GM11168 (cell line): Measurements from ENCODE around the gene DTX1.

Source experiments
- in situ Hi-C: fragments of 300-500 bp; cut with MboI; formaldehyde crosslinking; loops from one replicate; pipeline ENCODE4 v1.12.0; 2022; ENCODE audit warnings: low sequenced_read_pairs; ENCODE audit not compliant: unreplicated experiment

The DTX1 gene

GRCh38 chr12:113056631-113057488 is at the start of gene DTX1:
TSS of gene DTX1 (plus strand) at chr12:113056730. CDS start at chr12:113058193, 1,463 bp downstream.
- in situ Hi-C loops: loop anchor here (5.0 kb wide), 1 partner anchor 40 kb away; no protein-coding TSS in a partner anchor

DNA sequence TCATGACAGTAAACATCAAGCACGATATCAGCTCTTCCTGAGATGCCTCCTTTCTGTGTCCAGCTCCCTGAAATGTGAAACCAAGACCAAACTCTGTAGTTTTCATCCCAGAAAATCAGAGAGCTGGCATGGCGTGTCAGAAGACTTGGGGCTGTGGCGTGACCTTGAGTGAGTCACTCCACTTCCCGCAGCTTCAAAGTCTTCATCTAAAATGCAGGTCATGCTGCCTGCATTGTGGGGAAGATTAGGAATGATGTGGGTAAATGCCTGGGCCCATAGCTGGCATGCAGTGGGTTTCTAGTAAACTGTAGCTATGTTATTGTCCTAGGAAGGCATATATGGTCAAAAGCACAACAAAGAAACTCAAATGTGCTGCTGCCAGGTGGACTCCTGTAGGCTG is 49.4 kb upstream of the DTX1 start:
- in situ Hi-C loops: no loop called here

DNA sequence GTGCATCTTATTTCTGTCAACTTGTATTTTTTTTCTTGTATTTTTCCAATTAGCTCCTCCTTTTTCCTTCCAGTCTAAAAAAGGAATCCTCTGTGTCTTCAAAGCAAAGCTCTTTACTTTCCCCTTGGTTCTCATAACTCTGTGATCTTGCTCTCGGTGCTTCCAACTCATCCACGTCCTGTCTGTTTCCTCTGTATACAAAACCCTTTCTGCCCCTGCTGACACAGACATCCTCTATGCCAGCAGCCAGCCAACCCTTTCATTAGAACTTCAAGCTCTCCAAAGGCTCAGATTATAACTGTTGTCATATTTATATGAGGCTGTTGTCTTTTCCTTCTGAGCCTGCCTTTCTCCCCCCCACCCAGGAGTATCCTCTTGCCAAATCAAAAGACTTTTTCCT is 45.8 kb upstream of the DTX1 start:
- in situ Hi-C loops: no loop called here

DNA sequence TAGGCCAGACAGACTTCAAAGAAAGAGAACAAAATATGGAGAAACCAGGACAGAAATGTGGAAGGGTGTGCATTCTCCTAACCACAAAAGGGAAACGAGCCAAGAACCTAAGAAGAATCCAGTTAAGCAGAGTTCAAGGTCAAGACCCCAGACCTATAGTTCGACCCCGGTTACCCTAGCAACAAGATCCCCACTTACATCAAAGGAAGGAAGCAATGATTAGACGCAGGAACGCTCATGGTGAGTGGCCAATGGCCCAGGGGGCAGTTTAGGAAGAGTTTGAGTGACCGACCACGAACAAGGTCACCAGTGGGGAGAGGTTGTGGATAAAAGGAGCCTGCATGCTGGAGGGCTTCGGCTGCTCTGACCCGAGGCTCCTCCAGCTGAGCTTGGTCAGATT is 42.0 kb upstream of the DTX1 start:
- in situ Hi-C loops: no loop called here

DNA sequence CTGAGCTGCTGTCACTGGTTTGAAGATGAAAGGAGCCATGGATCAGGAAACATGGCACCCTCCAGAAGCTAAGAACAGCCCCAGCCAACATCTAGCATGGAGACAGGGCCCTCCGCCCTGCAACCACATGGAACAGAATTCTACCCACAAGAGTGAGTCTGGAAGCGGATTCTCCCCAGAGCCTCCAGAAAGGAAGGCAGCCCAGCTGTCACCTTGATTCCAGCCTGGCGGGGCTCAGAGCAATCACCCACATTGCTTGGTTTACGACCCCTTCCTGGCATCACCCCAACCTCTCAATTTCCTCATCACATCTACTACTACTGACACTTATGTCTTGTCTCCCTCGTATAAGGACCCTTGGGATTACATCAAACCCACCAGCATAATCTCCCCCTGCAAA is 39.7 kb upstream of the DTX1 start:
- in situ Hi-C loops: no loop called here

- in situ Hi-C loops: no loop called here
Observed at GRCh38 chr12:113019025-113019424, 37.5 kb upstream of the DTX1 start.

- in situ Hi-C loops: no loop called here
Observed at GRCh38 chr12:113021500-113021899, 35.0 kb upstream of the DTX1 start.

DNA sequence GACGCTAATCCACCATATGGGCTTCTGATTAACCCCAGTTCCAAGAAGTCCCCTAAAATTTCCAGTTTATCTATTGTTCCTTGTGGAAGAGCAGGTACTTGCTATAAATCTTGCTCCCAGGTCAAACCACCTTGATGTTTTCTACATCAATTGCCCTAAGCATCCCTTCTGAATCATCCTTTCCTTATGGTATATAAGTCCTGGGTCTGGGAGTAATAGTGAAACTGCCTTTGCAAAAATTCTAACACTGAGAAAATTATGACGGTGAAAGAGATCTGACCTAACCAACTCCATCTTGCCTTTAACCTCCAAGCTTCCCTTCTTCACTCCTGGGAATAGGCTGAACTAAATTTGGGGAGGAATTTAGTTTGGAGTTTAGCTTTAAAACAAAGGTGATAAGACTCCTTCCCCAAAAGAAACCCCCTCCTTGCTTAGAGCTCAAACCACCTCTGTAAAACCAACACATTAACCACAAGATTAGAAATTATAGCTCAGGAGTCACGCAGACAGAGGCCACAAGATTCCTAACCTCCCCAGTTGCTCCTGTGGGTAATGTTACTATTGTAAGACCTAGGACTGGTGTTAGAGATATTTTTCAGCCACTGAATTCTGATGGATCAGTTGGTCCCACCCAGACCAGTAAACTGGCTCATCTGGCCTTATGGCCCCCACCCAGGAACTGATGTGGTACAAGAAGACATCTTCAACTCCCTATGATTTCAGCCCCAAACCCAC is 33.8 kb upstream of the DTX1 start:
- in situ Hi-C loops: no loop called here

- in situ Hi-C loops: loop anchor here (5.0 kb wide), 1 partner anchor 125 kb away; no protein-coding TSS in a partner anchor
Observed at GRCh38 chr12:113027726-113028125, 28.8 kb upstream of the DTX1 start.

GRCh38 chr12:113030875-113031525 is 25.5 kb upstream of the DTX1 start:
- in situ Hi-C loops: no loop called here

DNA sequence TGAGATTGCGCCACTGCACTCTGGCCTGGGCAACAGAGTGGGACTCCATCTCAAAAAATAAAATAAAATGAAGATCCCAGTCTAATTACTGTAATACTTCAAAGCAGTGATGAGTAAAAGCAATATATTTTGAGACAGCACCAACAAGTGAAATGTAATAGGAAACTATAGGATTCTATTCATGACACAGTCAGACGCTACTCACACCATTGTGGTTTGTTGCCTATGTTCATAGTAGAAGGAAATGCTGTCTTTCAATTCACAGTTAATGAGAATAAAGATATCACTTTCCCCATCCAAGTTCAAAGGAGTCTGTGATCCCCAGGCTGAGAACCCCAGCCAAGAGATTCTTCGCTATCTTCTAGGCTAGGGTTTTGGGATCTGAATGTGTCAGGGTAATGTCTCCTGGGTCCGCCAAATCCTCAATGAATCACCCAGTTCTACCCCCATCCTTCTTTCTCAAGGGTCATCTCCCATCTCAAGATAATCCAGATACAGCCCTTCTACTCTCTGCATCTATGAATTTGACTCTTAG is 16.6 kb upstream of the DTX1 start:
- in situ Hi-C loops: no loop called here

GRCh38 chr12:113040722-113041171 is 15.8 kb upstream of the DTX1 start:
- in situ Hi-C loops: no loop called here

DNA sequence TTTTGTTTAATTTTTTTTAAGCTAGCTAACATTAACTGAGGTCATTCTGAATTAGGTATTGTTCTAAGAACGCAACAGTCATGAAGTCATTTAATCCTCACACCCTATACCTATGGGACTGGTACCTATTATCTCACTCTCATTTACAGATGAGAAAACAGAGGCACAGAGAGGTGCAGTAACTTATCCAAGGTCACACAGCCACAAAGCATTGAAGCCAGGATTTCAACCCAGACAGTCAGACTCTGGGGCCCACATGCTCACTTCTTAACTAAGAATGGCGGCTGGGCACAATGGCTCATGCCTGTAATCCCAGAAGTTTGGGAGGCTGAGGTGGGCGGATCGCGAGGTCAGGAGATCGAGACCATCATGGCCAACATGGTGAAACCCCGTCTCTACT is 15.0 kb upstream of the DTX1 start:
- in situ Hi-C loops: no loop called here

DNA sequence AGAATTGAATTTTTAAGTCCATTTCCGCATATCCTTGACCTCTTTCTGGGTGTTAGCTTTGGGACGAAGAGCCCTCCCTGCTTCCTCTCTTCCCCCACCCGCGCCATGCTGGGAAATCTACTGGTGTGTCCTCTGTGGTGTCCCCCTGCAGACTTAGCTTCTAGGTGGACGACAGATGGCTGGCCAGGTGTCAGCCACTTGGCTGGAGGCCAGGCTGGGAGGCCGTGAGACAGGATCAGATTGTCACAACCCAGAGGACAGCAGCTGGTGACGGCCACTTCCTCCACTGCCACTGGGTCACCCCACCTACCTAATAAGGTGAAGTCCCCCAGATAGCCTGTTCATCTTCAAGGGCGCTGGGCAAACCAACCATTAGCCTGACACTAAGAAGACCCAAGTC is 13.3 kb upstream of the DTX1 start:
- in situ Hi-C loops: no loop called here

GRCh38 chr12:113044516-113044915 is 12.0 kb upstream of the DTX1 start:
- in situ Hi-C loops: no loop called here

DNA sequence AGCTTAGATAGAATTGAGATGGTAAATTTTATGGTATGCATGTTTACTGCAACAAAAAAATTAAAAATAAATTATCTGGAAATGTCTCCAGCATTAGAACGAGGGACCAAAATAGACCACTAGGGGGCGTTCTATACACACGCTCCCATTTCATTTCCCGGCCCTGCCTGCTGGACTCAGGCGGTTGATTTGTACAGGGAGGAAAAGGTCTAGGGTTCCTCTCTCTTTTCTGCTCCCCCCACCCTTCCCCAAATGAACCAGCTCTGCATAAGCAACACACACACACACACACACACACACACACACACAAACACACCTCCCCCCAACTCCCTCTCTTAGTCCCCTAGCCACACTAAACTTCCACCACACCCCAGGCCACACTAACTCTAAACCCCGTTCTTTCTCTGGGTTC is 7.8 kb upstream of the DTX1 start:
- in situ Hi-C loops: loop anchor here (5.0 kb wide), 1 partner anchor 109 kb away; no protein-coding TSS in a partner anchor

GRCh38 chr12:113049976-113050742 is 6.4 kb upstream of the DTX1 start:
- in situ Hi-C loops: loop anchor here (5.0 kb wide), 1 partner anchor 107 kb away; no protein-coding TSS in a partner anchor

GRCh38 chr12:113050795-113051194 is 5.7 kb upstream of the DTX1 start:
- in situ Hi-C loops: no loop called here

GRCh38 chr12:113051759-113052158 is 4.8 kb upstream of the DTX1 start:
- in situ Hi-C loops: no loop called here

DNA sequence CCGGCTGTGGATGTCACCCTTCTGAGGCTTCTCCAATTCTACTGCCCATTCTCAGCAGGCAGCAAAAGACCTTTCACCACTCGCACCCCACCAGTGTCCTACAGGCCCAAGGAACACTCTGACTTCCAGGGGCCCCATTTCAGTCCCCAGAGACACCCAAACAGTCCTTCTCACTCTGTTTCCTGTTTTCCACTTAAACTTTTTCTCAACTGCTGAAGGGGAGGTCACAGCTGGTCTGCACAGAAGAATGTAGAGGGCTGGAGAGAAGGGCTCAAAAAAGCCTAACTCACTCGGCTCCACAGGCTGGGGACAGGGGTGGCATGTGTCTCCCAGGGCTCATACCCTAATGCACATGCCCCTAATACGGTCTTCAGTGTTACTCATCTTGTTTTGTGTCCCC is 4.2 kb upstream of the DTX1 start:
- in situ Hi-C loops: no loop called here
